ENCODE measurements around the gene MIDN. TPM values are rescaled to one million over a fixed set of nuclear protein-coding genes. Genes with fewer than 3 reads are reported as not detected.
A peak's percentile ranks its signal among the peaks of the same experiment; 100 is the strongest.
"Not testable (repeated sequence)": the region's sequence is repeated elsewhere in the genome, so short reads cannot be mapped to it uniquely, and the experiment has no call there.

MIDN gene
- total RNA-seq, 2 experiments from 2014 or later, result 46.5 to 47.9 TPM

GRCh38 chr19:1243768-1244692 lies 4.4 kb upstream of the MIDN start:
- Mint-ChIP-seq H3K27me3 (no peaks in the 10 kb centered on the region), H3K27ac (peak overlapping the region; percentile 82), H3K4me3 (peak overlapping the region; percentile 83), H3K4me1 (peaks cover 31% of the 10 kb centered on the region), H3K36me3 (ENCODE audit: low read depth) (no peaks in the 10 kb centered on the region), H3K9me3 (ENCODE audit: low read depth) (no peaks in the 10 kb centered on the region)
- CTCF ChIA-PET, result interaction anchor here (0.6 to 5.3 kb wide), 42 partner anchors 9 to 733 kb away, joined by 3 to 163 read pairs (median 4); partner anchors contain the start of genes ABCA7, ARHGAP45, CIRBP and FAM174C
- POLR2A ChIA-PET, result interaction anchor here (0.8 to 4.2 kb wide), 8 partner anchors 9 to 165 kb away, joined by 3 to 59 read pairs (median 5); partner anchors contain the start of gene CIRBP
- peak; percentile 45 for ATAC-seq
- DNase-seq, result peak; percentile 92
- intact Hi-C loops (cut with DNase I, micrococcal nuclease), result loop anchor here (1.0 to 10.0 kb wide), 3 partner anchors 22 to 319 kb away; partner anchors contain the start of gene ARID3A (in 1 of the 2)

GRCh38 chr19:1244693-1245451 lies 3.5 kb upstream of the MIDN start:
- POLR2A ChIA-PET, result interaction anchor here (0.6 to 4.2 kb wide), 9 partner anchors 8 to 341 kb away, joined by 3 to 59 read pairs (median 5); partner anchors contain the start of gene CIRBP

GRCh38 chr19:1245494-1246264 lies 2.7 kb upstream of the MIDN start:
- ATAC-seq, result no peak
- ChIA-PET CTCF (interaction anchor here (0.6 to 5.3 kb wide), 6 partner anchors 21 to 310 kb away, joined by 3 to 163 read pairs (median 3); partner anchors contain the start of genes ARHGAP45 and CIRBP), POLR2A (interaction anchor here (0.6 to 4.2 kb wide), 2 partner anchors 24 to 342 kb away, joined by 4 to 59 read pairs; partner anchors contain the start of gene CIRBP)
- Mint-ChIP-seq H3K4me3 (no peak overlapping the region), H3K36me3 (ENCODE audit: low read depth) (peaks cover 3% of the 10 kb centered on the region), H3K27ac (no peak overlapping the region), H3K9me3 (ENCODE audit: low read depth) (no peaks in the 10 kb centered on the region), H3K27me3 (no peaks in the 10 kb centered on the region), H3K4me1 (peaks cover 28% of the 10 kb centered on the region)
- intact Hi-C loops (cut with DNase I, micrococcal nuclease), result loop anchor here in 1 of 2 experiments (10.0 kb wide), 1 partner anchor 321 kb away; the partner anchor contains the start of gene ARID3A
- no peak for DNase-seq

More at GRCh38 chr19:1244693-1245451, 3.5 kb upstream of the MIDN start:
- DNase-seq (peak; percentile 48), ATAC-seq (no peak)
- CTCF ChIA-PET, result interaction anchor here (0.6 to 5.3 kb wide), 34 partner anchors 8 to 734 kb away, joined by 3 to 163 read pairs (median 4); partner anchors contain the start of genes ABCA7, ARHGAP45, CIRBP and FAM174C
- H3K4me3 Mint-ChIP-seq, result peak overlapping the region; percentile 58
- peaks cover 28% of the 10 kb centered on the region for H3K4me1 Mint-ChIP-seq
- intact Hi-C loops (cut with DNase I, micrococcal nuclease), result loop anchor here (1.0 to 10.0 kb wide), 3 partner anchors 21 to 320 kb away; partner anchors contain the start of gene ARID3A (in 1 of the 2)
- peak overlapping the region; percentile 82 for H3K27ac Mint-ChIP-seq
- no peaks in the 10 kb centered on the region for H3K27me3 Mint-ChIP-seq
- no peaks in the 10 kb centered on the region for H3K9me3 Mint-ChIP-seq (ENCODE audit: low read depth)
- H3K36me3 Mint-ChIP-seq (ENCODE audit: low read depth), result peaks cover 3% of the 10 kb centered on the region

GRCh38 chr19:1246265-1247087 lies 1.9 kb upstream of the MIDN start:
- not testable (repeated sequence) for H3K27ac Mint-ChIP-seq; H3K27me3 Mint-ChIP-seq; ATAC-seq; DNase-seq; H3K36me3 Mint-ChIP-seq (ENCODE audit: low read depth); H3K9me3 Mint-ChIP-seq (ENCODE audit: low read depth); H3K4me3 Mint-ChIP-seq
- POLR2A ChIA-PET, result interaction anchor here (1.0 to 4.2 kb wide), 3 partner anchors 20 to 29 kb away, joined by 3 to 59 read pairs (median 3); partner anchors contain the start of genes CIRBP and FAM174C
- H3K4me1 Mint-ChIP-seq, result peaks cover 20% of the 10 kb centered on the region
- intact Hi-C loops (cut with DNase I, micrococcal nuclease), result loop anchor here in 1 of 2 experiments (10.0 kb wide), 1 partner anchor 322 kb away; the partner anchor contains the start of gene ARID3A
- CTCF ChIA-PET, result interaction anchor here (0.9 to 5.3 kb wide), 3 partner anchors 20 to 179 kb away, joined by 3 to 163 read pairs (median 3); partner anchors contain the start of genes ARHGAP45 and CIRBP

- ChIA-PET POLR2A (interaction anchor here (0.6 kb wide), 1 partner anchor 38 kb away, joined by 4 read pairs; no protein-coding TSS in a partner anchor), CTCF (interaction anchor here (5.3 kb wide), 1 partner anchor 19 kb away, joined by 163 read pairs; the partner anchor contains the start of gene CIRBP)
- intact Hi-C loops (cut with DNase I, micrococcal nuclease), result loop anchor here (2.0 to 10.0 kb wide), 5 partner anchors 115 to 585 kb away; partner anchors contain the start of genes ARHGAP45 (in 1 of the 2), ARID3A (in 1 of the 2) and RNF126 (in 1 of the 2)
- Mint-ChIP-seq H3K4me3 (peak overlapping the region; percentile 75), H3K9me3 (ENCODE audit: low read depth) (no peaks in the 10 kb centered on the region), H3K27ac (peak overlapping the region; percentile 19), H3K36me3 (ENCODE audit: low read depth) (peaks cover 17% of the 10 kb centered on the region), H3K27me3 (no peaks in the 10 kb centered on the region), H3K4me1 (peaks cover 13% of the 10 kb centered on the region)
- ATAC-seq (no peak), DNase-seq (no peak)
Observed at GRCh38 chr19:1247748-1248138, 640 bp upstream of the MIDN start.

GRCh38 chr19:1248786-1249297 lies 459 bp downstream of the MIDN start:
- CTCF ChIA-PET, result interaction anchor here (1.0 kb wide), 1 partner anchor 17 kb away, joined by 3 read pairs; no protein-coding TSS in a partner anchor
- intact Hi-C loops (cut with DNase I, micrococcal nuclease), result loop anchor here (1.0 to 10.0 kb wide), 14 partner anchors 11 to 614 kb away; partner anchors contain the start of genes ARHGAP45 (in 1 of the 2), ARID3A (in 1 of the 2), CIRBP (in 1 of the 2) and DAZAP1 (in 1 of the 2)

GRCh38 chr19:1249298-1249989 lies 1.1 kb downstream of the MIDN start:
- Mint-ChIP-seq H3K4me3 (peak overlapping the region; percentile 73), H3K9me3 (ENCODE audit: low read depth) (no peaks in the 10 kb centered on the region), H3K27ac (no peak overlapping the region), H3K4me1 (peaks cover 9% of the 10 kb centered on the region), H3K36me3 (ENCODE audit: low read depth) (peaks cover 23% of the 10 kb centered on the region), H3K27me3 (no peaks in the 10 kb centered on the region)
- POLR2A ChIA-PET, result interaction anchor here (1.2 kb wide), 1 partner anchor 20 kb away, joined by 4 read pairs; the partner anchor contains the start of gene CIRBP
- intact Hi-C loops (cut with DNase I, micrococcal nuclease), result loop anchor here (1.0 to 10.0 kb wide), 14 partner anchors 11 to 614 kb away; partner anchors contain the start of genes ARHGAP45 (in 1 of the 2), ARID3A (in 1 of the 2), CIRBP (in 1 of the 2) and DAZAP1 (in 1 of the 2)
- peak; percentile 97 for DNase-seq
- CTCF ChIA-PET, result interaction anchor here (1.0 kb wide), 1 partner anchor 17 kb away, joined by 3 read pairs; no protein-coding TSS in a partner anchor
- peak; percentile 53 for ATAC-seq

More at GRCh38 chr19:1248786-1249297, 459 bp downstream of the MIDN start:
- POLR2A ChIA-PET, result no interaction called here
- no peaks in the 10 kb centered on the region for H3K9me3 Mint-ChIP-seq (ENCODE audit: low read depth)
- peaks cover 10% of the 10 kb centered on the region for H3K4me1 Mint-ChIP-seq
- H3K27ac Mint-ChIP-seq, result peak overlapping the region; percentile 87
- H3K4me3 Mint-ChIP-seq, result peak overlapping the region; percentile 75
- no peaks in the 10 kb centered on the region for H3K27me3 Mint-ChIP-seq
- peak; percentile 5 for ATAC-seq
- DNase-seq, result peak; percentile 90
- H3K36me3 Mint-ChIP-seq (ENCODE audit: low read depth), result peaks cover 21% of the 10 kb centered on the region

GRCh38 chr19:1249990-1250436 lies 1.6 kb downstream of the MIDN start:
- Mint-ChIP-seq H3K27me3 (no peaks in the 10 kb centered on the region), H3K9me3 (ENCODE audit: low read depth) (no peaks in the 10 kb centered on the region), H3K36me3 (ENCODE audit: low read depth) (peaks cover 29% of the 10 kb centered on the region), H3K4me3 (peak overlapping the region; percentile 73), H3K27ac (no peak overlapping the region), H3K4me1 (peaks cover 11% of the 10 kb centered on the region)
- DNase-seq (no peak), ATAC-seq (no peak)
- POLR2A ChIA-PET, result interaction anchor here (1.2 kb wide), 1 partner anchor 19 kb away, joined by 4 read pairs; the partner anchor contains the start of gene CIRBP
- intact Hi-C loops (cut with DNase I, micrococcal nuclease), result loop anchor here (1.0 to 10.0 kb wide), 14 partner anchors 10 to 613 kb away; partner anchors contain the start of genes ARHGAP45 (in 1 of the 2), ARID3A (in 1 of the 2), CIRBP (in 1 of the 2) and DAZAP1 (in 1 of the 2)
- CTCF ChIA-PET, result no interaction called here
